GM20000 (cell line): ENCODE data around the gene MED12L.
A peak's percentile ranks its signal among the peaks of the same experiment; 100 is the strongest.

Experiments
- DNase-seq: peaks from one replicate; pipeline ENCODE4 v3.0.0; 2012; ENCODE audit warnings: low spot score
- TF ChIP-seq, protein P1 (sequence below): IDR thresholded peaks from 2 replicates; pipeline ENCODE4 v1.5.1; 2012; ENCODE audit warnings: mild to moderate bottlenecking, control low read depth; ENCODE audit errors: extremely low read depth, missing control alignments

MED12L gene

GRCh38 chr3:151372063-151372820 is 286.8 kb downstream of the MED12L start:
- DNase-seq = no peak
- TF ChIP-seq, protein P1, sequence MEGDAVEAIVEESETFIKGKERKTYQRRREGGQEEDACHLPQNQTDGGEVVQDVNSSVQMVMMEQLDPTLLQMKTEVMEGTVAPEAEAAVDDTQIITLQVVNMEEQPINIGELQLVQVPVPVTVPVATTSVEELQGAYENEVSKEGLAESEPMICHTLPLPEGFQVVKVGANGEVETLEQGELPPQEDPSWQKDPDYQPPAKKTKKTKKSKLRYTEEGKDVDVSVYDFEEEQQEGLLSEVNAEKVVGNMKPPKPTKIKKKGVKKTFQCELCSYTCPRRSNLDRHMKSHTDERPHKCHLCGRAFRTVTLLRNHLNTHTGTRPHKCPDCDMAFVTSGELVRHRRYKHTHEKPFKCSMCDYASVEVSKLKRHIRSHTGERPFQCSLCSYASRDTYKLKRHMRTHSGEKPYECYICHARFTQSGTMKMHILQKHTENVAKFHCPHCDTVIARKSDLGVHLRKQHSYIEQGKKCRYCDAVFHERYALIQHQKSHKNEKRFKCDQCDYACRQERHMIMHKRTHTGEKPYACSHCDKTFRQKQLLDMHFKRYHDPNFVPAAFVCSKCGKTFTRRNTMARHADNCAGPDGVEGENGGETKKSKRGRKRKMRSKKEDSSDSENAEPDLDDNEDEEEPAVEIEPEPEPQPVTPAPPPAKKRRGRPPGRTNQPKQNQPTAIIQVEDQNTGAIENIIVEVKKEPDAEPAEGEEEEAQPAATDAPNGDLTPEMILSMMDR = no peak

DNA sequence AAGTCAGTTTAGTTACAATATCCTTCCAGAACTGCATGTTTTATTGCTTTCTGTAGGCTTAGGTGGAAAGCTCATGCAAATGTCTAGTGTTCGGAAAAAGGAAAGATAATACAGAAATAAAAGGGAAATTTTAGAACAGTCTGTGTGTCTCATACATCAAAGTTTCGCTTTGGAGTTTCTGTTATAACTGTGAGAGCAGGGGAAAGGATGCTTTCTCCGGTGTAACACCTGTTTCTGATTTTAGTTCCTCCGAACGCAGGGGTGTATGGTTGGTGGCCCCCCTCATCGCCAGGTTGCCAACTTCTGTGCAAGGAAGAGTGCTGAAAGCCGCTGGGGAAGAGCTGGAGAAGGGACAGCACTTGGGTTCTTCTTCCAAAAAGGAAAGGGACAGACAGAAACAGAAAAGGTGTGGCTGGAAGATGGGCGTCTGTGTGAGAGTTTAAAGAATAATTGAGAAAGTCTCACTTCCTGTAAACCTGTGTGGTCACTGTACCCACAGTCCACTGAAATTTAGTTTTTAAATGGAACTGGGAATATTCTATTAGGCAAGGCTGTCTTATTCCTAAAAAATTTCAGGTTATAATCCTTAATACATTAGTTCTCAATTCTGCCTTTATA is 292.4 kb downstream of the MED12L start:
- TF ChIP-seq, protein P1 = no peak
- peak; percentile 20 for DNase-seq

GRCh38 chr3:151379083-151379734 is 293.7 kb downstream of the MED12L start:
- TF ChIP-seq, protein P1 = peak; percentile 51
- DNase-seq = peak; percentile 13

- TF ChIP-seq, protein P1 = no peak
Observed at GRCh38 chr3:151382671-151383070, 297.2 kb downstream of the MED12L start.

GRCh38 chr3:151383111-151383510 is 297.6 kb downstream of the MED12L start:
- DNase-seq = no peak
- TF ChIP-seq, protein P1 = no peak

More at GRCh38 chr3:151382671-151383070, 297.2 kb downstream of the MED12L start:
- DNase-seq = no peak

DNA sequence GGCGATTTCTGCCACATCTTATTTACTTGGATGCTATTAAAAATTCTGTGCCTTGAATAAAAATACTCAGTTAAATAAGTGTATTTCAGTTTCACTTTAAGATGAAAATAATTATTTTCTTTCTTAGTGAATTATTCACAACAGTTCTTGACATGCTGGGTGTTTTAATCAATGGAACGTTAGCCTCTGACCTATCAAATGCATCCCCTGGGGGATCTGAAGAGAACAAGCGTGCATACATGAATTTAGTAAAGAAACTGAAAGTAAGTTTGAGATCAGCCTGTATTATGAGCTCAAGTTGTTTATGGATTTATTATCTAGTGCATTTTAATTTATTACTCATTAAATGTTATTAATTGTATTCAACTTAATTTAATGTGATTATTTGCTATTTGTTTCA is 298.5 kb downstream of the MED12L start:
- peak; percentile 23 for DNase-seq
- TF ChIP-seq, protein P1 = no peak

DNA sequence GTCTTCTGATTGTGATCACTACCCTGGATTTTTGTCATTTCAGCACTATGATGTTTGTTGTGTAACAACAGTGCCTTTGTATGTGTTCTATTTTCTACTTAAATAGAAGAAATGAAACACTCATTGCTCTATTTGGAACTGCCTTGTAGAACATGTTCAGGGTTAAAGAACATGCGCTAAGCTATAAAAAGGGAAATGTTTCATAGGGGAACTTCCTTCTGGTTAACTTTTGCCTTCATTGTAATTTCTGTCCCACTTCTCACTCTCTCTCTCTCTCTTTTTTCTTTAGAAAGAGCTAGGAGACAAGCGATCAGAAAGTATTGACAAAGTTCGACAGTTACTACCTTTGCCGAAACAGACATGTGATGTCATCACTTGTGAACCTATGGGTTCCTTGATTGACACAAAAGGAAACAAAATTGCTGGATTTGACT is 299.3 kb downstream of the MED12L start, which contains the start of gene P2RY12:
Gene P2RY12 (minus strand): TSS at position 13 of the 434 bp plus-strand sequence. CDS start 45,908 bp downstream, outside the sequence.
- TF ChIP-seq, protein P1 = no peak
- peak; percentile 7 for DNase-seq
